Nucleus accumbens (tissue), 56 donors: ENCODE results near the gene CECR2.
"Not testable (repeated sequence)": the region's sequence is repeated elsewhere in the genome, so short reads cannot be mapped to it uniquely, and the experiment has no call there.

Source experiments
- DNase-seq, 56 donors: peaks; one replicate each; lab custom pipeline; 2025; lab: John Stamatoyannopoulos, UW

Gene CECR2

DNA sequence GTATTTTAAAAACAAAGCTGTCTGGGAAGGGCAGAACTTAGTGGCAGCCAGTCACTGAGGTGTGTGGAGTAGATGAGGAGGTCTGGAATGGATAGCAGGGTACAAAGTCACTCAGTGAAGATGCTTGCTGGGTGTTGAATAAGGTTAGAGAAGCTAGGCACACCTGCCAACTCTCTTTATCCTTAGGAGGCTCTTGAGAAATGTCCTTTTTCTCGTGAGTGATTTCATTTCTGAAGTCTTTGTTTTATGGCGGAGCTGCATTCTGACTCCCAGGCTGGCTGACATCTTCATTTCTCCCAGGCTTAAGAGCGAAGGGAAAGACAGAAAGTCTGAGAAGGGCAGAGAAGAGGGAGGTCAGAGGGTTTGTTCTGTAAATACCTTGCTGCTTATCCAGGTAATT lies 31.0 kb downstream of the CECR2 start:
- DNase-seq = no peak

DNA sequence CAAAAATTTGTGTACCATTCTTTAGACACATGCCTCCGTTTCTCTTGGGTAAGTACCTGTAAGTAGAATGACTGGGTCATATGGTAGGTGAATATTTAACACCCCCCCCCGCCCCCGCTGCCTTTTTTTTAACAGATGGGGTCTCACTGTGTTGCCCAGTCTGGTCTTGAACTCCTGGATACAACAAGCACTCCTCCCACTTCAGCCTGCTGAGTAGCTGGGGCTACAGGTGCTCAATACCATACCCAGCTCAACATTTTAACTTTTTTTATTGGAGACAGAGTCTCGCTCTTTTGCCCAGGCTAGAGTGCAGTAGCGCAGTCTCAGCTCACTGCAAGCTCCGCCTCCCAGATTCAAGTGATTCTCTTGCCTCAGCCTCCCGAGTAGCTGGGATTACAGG lies 32.5 kb downstream of the CECR2 start:
- DNase-seq = no peak

DNA sequence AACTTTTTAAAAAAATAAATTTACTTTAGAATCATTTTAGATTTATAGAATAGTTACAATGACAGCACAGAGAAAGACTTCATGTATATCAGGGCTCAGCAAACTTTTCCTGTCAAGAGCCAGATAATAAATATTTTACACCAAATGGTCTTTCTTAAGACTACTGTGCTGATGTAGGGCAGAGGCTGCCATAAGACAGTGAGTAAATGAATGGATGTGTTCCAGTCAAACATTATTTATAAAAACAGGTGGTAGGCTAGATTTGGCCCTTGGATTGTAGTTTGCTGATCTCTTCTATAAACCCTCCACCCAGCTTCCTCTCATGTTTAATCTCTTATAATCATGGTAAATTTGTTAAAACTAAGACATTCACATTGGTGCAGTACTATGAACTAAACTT lies 33.0 kb downstream of the CECR2 start:
- DNase-seq = no peak

DNA sequence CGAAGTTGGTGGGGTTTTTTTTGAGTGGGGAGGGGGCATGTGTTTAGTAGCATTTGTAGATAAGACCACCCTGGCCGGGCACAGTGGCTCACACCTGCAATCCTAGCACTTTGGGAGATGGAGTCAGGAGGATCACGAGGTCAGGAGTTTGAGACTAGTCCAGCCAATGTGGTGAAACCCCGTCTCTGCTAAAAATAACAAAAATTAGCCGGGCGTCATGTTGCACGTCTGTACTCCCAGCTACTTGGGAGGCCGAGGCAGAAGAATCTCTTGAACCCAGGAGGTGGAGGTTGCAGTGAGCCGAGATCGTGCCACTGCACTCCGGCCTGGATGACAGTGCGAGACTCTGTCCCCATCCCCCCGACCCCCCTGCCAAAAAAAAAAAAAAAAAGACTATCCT lies 34.6 kb downstream of the CECR2 start:
- DNase-seq = no peak

DNA sequence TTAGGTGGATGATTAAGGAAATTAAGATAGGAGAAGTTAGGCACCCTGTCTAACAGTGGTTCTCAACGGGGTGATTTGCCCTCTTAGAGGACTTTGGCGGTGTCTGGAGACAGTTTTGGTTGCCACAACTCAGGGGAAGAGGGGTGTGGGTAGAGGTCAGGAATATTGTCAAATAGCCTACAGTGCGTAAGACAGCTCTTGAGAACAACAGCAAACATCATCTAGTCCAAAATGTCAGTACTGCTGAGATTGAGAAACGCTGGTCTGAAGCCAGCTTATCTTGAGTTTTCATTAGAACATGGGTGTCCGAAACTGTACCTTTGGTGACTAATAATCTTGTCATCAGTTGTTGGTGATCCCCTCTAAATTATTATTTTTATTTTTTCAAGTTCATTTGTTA lies 38.4 kb downstream of the CECR2 start:
- no peak for DNase-seq

DNA sequence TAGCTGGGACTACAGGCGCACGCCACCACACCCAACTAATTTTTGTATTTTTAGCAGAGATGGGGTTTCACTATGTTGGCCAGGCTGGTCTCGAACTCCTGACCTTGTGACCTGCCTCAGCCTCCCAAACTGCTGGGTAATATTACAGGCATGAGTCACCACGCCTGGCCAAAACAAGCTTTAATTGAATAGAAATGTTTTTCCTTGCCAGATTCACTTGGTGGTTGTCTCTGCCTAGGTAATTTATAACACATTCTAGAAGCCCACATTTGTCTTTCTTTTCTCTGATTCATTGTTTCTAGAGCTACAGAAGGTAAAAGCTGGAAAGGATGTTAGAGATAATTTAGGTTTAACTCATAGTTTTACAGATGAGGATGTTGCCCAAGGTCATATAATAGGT lies 41.3 kb downstream of the CECR2 start:
- DNase-seq = no peak

DNA sequence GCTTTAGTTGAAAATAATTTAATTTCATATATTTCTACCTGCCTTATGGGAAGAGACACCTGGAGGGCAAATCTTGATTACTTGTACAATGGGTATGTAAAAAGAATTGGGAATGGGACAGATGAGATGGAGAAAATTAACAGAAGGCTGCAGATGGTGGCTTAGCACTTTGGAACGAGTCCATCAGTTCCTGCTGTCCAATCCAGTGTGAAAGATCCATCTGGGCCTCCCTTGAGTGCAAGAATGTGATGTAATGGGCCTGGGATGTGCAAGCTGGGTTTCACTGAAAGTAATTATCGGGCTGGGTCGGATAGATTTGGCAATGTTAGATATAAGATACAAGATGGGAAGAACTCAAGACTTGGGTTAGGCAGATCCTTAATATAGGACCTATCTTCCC lies 42.0 kb downstream of the CECR2 start:
- peak in 11 of 56 donors; percentile 8 to 55 (median 24) for DNase-seq

DNA sequence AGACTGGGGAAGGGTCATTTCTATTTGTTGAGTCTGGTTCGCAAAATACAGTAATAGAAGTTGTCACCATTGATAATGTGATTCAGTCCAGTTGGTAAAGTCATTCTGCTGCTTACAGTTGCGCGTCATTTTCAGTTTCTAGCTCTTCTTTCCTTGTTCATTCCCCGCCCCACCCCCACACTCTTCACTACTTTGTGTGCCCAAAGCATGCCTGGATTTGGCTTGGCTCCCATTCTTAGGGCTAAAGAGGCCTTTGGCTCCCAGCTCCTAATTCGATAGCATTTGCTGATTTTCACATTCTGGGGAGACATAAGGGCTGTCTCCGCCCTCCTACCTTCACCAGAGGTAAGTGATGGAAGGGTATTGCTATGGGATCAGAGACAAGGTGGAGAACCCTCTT lies 43.0 kb downstream of the CECR2 start:
- peak in 16 of 56 donors; percentile 7 to 62 (median 24) for DNase-seq

DNA sequence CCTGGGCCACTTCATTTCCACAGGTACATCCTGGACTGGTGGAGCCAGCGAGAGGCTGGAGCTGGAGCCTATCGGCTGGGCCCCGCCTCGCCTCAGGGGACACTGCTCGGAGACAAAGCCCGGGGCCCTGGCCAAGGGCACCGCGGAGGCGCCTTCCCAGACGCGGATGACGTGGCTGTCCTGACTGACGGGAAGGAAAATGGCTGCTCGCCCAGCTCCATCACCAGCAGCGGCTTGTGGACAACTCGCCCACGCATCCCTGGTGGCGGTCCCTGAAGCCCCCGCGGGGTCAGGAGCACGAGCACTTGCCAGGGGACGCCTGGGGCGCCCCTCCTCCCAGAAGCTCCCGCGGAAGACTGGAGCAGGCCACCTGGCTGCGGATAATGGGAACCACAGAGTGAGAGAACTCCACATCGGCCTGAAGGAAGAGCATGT lies 49.6 kb downstream of the CECR2 start:
- DNase-seq = no peak

DNA sequence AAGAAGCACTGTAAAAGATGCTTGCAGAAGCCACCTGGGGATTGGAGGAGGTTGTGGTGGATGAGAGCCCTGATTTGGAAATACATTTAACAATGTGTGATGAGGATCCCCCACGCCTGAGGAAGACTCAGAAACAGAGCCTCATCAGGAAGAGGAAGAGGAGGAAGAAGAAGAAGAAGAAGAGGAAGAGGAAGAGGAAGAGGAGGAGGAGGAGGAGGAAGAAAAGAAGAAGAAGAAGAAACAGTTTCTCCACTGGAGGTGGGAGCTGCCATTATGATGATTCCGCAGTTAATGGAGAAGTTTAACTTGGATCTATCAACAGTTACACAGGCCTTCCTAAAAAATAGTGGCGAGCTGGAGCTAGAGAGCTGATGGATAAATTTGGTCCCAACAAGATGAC lies 50.1 kb downstream of the CECR2 start:
- no peak for DNase-seq

DNA sequence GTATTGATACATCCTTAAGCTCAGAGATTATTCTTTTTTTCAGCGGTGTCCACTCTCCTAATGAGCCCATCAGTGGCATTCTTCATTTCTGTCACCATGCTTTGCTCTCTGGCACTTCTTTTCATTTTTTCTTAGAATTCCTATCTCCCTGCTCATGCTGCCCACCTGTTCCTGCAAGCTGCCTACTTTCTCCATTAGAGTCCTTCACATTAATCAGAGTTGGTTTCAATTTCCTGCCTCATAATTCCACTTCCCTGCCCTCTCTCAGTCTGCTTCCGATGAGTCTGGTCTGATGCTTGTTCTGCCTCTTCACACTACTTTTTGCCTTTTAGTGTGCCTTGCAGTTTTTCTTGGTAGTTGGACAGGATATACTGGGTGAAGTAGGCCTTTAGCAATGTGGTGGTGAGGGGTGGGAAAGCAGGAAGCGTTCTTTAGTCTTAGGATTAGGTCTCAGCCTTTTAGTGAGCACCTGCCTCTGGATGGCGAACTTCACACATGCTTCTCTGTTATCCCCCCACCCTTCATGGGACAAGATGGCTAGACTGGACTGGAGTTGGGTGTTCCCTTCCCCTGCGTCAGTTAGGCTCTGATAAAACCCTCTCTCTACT lies 53.6 kb downstream of the CECR2 start:
- DNase-seq = no peak

DNA sequence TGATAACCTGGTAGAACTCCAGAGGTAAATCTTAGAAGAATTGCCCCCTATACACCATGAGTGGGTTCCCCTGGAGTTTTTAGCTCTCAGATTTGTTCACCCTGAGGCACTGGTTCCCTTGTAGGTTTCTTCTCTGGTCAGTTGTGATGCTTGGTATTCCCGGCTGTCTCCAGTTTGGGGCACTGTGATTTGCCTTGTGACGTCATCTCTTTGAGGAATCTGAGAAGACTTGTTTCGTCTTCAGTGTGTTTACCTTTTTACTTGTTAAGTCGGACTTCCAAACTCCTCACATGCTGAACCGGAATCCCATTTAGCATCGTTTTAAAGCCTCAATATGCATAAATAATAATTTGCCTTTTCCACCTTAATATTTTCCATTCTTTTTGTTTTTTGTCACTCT lies 54.4 kb downstream of the CECR2 start:
- DNase-seq = no peak

DNA sequence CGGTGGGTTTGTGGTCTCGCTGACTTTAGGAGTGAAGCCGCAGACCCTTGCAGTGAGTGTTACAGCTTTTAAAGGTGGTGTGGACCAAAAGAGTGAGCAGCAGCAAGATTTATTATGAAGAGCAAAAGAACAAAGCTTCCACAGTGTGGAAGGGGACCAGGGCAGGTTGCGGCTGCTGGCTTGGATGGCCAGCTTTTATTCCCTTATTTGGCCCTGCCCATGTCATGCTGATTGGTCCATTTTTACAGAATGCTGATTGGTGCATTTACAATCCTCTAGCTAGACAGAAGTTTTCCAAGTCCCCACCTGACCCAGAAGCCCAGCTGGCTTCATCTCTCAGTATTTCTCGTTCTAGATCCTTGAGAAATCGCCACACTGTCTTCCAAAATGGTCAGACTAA lies 58.3 kb downstream of the CECR2 start:
- not testable (repeated sequence) for DNase-seq

DNA sequence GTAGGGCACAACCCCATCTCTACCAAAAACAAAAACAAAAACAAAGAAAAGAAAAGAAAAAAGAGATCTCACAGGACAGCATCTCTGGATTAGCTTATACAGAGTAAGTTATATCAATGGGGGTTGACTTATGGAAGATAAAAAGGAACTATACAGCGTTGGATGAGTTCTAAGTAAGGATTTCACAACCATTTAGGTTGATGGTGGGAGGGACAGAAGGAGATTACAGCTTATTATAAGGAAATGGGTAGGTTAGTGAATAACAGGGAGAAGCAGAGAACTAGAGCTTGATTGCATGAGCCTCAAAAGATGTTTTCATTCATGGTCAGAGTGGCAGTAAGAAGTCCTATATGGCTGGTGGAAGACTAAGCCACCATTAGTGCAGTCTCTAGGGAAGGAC lies 60.3 kb downstream of the CECR2 start:
- DNase-seq = no peak

DNA sequence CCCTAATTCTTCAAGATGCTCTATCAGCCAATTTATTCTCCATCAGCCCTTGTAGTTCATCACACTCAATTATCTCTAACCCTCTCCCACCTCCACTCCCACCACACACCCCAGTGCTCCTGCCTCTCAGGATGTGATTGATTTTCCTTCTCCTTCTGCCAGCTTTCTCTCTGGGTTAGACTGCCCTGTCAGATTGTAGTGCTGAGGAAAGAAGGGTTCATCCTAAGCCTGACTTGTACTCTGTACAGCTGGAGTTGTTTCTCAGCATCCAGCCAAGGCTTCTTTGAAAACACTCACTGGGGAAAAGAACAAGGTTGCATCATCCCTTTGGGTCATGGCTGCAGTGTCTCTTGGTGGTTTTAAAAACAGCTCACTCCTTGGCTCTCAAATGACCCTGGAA lies 61.2 kb downstream of the CECR2 start:
- DNase-seq = peak in 3 of 56 donors; percentile 3 to 37 (median 12)

DNA sequence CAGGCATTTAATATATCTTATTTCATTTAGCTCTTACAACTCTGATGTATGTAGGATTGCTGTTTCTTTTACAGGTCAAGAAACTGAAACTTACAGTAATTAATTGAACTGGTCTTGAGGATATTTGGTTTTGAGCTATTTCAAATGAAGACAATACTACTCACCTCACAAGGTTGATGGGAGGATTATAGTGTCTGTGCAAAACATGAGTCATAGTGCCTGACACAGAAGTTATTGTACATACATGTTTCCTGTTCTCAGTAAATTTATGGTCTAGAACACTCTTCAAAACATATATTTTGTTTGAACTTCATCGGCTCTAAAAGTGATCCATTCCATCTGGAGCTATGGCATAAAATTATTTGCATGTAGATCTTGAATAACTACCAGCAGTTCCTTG lies 61.9 kb downstream of the CECR2 start:
- DNase-seq = no peak

DNA sequence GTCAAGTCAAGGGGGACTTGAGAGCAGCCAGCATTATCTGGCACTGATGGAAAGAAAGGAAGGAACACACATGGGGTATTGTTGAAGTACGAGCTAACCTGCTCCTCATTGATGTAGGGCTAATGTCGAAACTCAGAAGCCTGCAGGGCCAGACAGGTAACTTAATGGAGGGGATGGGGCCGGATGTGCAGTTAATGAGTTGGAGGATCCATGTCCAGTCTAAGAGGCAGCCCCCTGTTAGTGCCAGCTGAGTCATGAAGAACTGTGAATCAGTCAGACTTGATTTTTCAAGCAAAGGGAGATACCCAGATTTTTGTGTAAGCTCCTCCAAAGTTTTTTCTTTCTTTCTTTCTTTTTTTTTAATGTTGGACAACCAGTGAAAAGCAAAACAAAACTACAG lies 65.6 kb downstream of the CECR2 start:
- DNase-seq = peak in 2 of 56 donors; percentile 16 to 35

DNA sequence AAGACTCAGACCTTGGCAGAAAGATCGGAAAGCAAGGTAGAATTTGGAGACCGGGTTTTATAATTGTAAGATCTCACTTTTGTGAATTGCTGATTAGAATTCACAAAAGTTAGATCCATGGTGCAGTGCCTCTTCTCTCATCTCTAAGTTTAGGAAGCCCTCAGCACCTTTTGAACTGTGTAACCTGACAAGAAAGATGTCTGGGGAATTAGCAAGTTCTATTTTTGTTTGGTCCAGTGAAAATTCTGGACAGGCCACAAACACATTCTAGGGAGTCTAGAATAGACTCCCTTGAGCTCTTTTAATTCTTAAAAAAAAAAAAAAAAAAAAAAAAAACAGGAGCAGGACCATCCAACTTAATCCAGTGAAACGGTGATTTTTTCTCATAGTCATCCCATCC lies 66.1 kb downstream of the CECR2 start:
- DNase-seq = no peak

DNA sequence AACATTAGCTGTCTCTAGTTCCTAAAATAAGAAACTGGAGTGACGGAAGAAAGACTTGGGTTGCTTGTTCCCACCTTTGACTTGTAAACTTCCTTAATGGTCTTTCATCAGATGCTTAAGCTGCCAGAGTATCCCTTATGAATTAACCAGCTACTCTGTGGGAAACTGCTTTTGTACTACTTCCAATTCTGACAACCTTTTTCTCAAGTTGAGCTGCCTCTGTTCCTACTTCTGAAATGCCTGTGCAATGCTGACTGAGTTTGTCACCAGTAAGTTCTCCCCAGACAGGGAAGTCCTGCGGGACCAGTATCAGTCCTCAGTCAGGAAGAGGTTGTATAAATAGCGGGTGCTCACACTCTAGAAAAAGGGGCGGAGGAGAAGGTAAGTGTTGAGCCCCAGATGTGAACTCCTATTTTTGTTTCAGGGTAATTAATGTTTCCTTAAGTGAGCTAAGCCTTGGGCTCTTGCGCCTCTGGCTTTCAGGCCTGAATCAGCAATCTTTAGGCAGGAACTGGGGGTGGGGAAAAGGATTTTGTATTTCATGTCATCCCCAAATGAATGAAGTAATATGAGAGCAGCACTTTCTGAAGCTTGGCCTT lies 67.2 kb downstream of the CECR2 start:
- peak in 18 of 56 donors; percentile 8 to 79 (median 52) for DNase-seq

DNA sequence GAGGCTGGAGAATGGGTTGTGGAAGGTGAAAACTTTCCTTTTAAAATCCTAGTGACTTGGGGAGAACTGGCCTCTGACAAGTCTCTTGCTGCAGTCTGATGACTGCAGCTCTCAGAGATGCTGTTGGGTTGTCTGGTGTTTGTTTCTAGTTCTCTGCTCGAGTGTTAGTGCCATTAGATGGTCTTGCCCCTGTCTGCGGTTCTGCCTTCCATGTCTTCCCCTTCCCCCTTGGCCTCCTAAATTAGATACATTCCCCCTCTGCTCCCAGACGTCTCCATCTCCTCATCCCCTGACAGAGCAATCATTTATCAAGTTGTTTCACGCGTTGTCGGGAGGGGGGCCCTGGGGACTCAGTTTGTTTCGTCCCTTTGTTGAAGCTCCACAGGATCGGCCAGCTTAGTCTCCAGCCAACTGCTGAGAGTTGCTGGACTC lies 67.7 kb downstream of the CECR2 start:
- peak; percentile 15 to 89 (median 74) for DNase-seq

DNA sequence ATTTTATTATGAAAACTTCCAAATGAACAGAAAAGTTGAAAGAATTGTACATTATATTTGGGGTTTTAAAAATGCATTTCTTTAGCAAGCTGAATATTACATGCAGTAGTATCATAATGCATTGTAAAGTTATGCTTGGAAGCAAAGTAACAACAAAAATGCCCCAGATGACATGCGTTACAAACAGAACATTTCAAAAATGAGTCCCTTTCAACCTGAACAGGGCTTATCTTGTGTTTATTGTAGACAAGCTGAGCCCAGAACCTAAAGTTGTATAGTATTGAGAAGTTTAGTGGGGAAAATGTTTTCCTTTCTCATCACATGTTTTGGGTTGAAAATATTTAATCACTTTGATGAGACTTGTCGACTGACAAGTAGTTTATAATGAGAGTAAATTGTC lies 68.8 kb downstream of the CECR2 start:
- DNase-seq = no peak

DNA sequence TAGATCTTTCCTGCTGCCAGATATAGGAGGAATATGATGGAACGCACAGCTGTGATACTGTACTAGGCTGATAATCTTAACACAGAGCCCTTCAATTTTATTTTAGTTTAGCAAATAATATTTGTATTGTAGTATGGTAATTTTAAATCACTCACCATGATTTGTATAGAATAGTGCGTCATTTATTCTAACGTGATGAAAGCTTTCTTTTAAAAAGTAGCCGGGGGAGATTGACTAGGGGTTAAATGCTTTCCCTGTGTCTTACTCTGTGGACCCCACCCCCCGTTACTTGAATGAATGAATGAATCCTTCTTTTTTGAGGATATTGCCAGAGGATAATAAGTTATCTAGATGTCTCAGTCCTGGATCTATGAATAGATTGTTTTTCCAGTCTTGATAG lies 72.1 kb downstream of the CECR2 start:
- no peak for DNase-seq
